HCT116 (cell line): Measurements from ENCODE around the gene APOBEC3G. TPM values are rescaled to one million over a fixed set of nuclear protein-coding genes. Genes with fewer than 3 reads are reported as not detected.

ENCODE experiments used
- ATAC-seq: fragments of 200-7000 bp; cut with Tn5 transposase; 2 replicates; pipeline ENCODE4 v1.9.1; 2020; ENCODE audit warnings: mild to moderate bottlenecking, moderate library complexity
- BruUV-seq: library from RNA; stranded (reverse); fragments of 400-500 nt; replicated peaks from 2 replicates; lab custom pipeline; 2021; lab: Mats Ljungman, UMichigan
- CTCF ChIA-PET: fragments of 300-600 bp; sonication (Branson Sonifier 250); formaldehyde crosslinking; loops from one replicate; lab custom pipeline; 2021; ENCODE audit warnings: antibody characterized with exemption; lab: Charles Lee
- POLR2A ChIA-PET: fragments of 300-600, 350-600 bp; sonication (Branson Sonifier 250); formaldehyde crosslinking; loops from one replicate; lab custom pipeline; 2021; ENCODE audit warnings: antibody characterized with exemption; lab: Charles Lee
- RAD21 ChIA-PET, 2 experiments: fragments of 300-600 bp; sonication (Branson Sonifier 250); formaldehyde crosslinking; loops; one replicate each; lab custom pipeline; 2023; ENCODE audit warnings: low total read pairs in 2 of 2; ENCODE audit not compliant: uncharacterized antibody in 2 of 2, unreplicated experiment in 2 of 2, low non-redundant PET in 1 of 2; lab: Charles Lee
- DNase-seq: peaks from one replicate; pipeline ENCODE4 v3.0.0-alpha.2; 2010; ENCODE audit warnings: low read depth, low spot score
- H2AFZ ChIP-seq: fragments of 200-600 bp; shearing (Covaris generic), sonication (generic); 2 replicates; pipeline ENCODE4 v1.6.1; 2017; ENCODE audit warnings: low read depth, mixed run types, mixed read lengths, antibody characterized with exemption, low read length; ENCODE audit not compliant: poor library complexity, severe bottlenecking
- H3K27ac ChIP-seq: 2 replicates; pipeline ENCODE4 v1.5.1; 2012; ENCODE audit warnings: low read depth, low read length
- H3K27me3 ChIP-seq: fragments of 200-600 bp; sonication (generic); 2 replicates; pipeline ENCODE4 v1.6.1; 2016; ENCODE audit warnings: mixed run types, low read length, mixed read lengths; ENCODE audit not compliant: insufficient read depth
- H3K36me3 ChIP-seq, 2 experiments: fragments of 200-500 bp in 1 of 2; fragments of 200-600 bp in 1 of 2; sonication (Bioruptor generic) in 1 of 2; sonication (generic) in 1 of 2; 2 replicates each; pipeline versions ENCODE4 v1.5.1 to v1.6.1; 2014 to 2016; ENCODE audit warnings: low read length in 2 of 2, inconsistent platforms in 1 of 2, mixed read lengths in 1 of 2, mixed run types in 1 of 2; ENCODE audit not compliant: insufficient read depth in 2 of 2, control insufficient read depth in 1 of 2
- H3K4me1 ChIP-seq, 2 experiments: fragments of 200-600 bp in 1 of 2; sonication (generic) in 1 of 2; 2 replicates each; pipeline versions ENCODE4 v1.5.1 to v1.6.1; 2012 to 2017; ENCODE audit warnings: low read length in 2 of 2, inconsistent platforms in 1 of 2, mild to moderate bottlenecking in 1 of 2, mixed read lengths in 1 of 2, mixed run types in 1 of 2, moderate library complexity in 1 of 2; ENCODE audit not compliant: insufficient read depth in 2 of 2, control insufficient read depth in 1 of 2
- H3K4me2 ChIP-seq: fragments of 200-600 bp; sonication (generic); 2 replicates; pipeline ENCODE4 v1.6.1; 2017; ENCODE audit warnings: mixed run types, low read length, mixed read lengths
- H3K4me3 ChIP-seq, 2 experiments: fragments of 200-600 bp in 1 of 2; sonication (generic) in 1 of 2; replicated peaks in 1 of 2; 2 replicates each; pipeline ENCODE4 v1.5.1; 2011 to 2016; ENCODE audit warnings: low read length in 2 of 2, control low read depth in 1 of 2, low read depth in 1 of 2, mild to moderate bottlenecking in 1 of 2, mixed read lengths in 1 of 2, mixed run types in 1 of 2
- H3K79me2 ChIP-seq: fragments of 200-600 bp; sonication (generic); 2 replicates; pipeline ENCODE4 v1.6.1; 2017; ENCODE audit warnings: mild to moderate bottlenecking, mixed run types, low read length, moderate library complexity, mixed read lengths; ENCODE audit not compliant: insufficient read depth
- H3K9ac ChIP-seq: fragments of 200-600 bp; sonication (generic); 2 replicates; pipeline ENCODE4 v1.6.1; 2016; ENCODE audit warnings: low read length, mixed read lengths
- H3K9me2 ChIP-seq: fragments of 200-600 bp; sonication (generic), shearing (Covaris generic); 2 replicates; pipeline ENCODE4 v1.6.1; 2017; ENCODE audit warnings: mixed run types, mild to moderate bottlenecking, moderate library complexity; ENCODE audit not compliant: insufficient read depth
- H3K9me3 ChIP-seq, 2 experiments: fragments of 200-500 bp in 1 of 2; fragments of 200-600 bp in 1 of 2; sonication (Bioruptor generic) in 1 of 2; sonication (generic) in 1 of 2; 2 replicates each; pipeline ENCODE4 v1.6.1; 2014 to 2017; ENCODE audit warnings: low read length in 2 of 2, mixed read lengths in 2 of 2, inconsistent platforms in 1 of 2, low read depth in 1 of 2, mild to moderate bottlenecking in 1 of 2, mixed run types in 1 of 2, moderate library complexity in 1 of 2; ENCODE audit not compliant: control insufficient read depth in 1 of 2, insufficient read depth in 1 of 2
- H4K20me1 ChIP-seq: fragments of 200-600 bp; sonication (generic), shearing (Covaris generic); 2 replicates; pipeline ENCODE4 v1.6.1; 2017; ENCODE audit warnings: mixed run types, mild to moderate bottlenecking, moderate library complexity; ENCODE audit not compliant: insufficient read depth
- SRF ChIP-seq: IDR thresholded peaks from 2 replicates; pipeline ENCODE4 v1.6.1; 2012; ENCODE audit warnings: low read depth
- ZFX ChIP-seq: fragments of 450-650 bp; IDR thresholded peaks from 2 replicates; pipeline ENCODE4 v1.6.1; 2017
- ZNF274 ChIP-seq: fragments of 200-500 bp; sonication (Bioruptor generic); IDR thresholded peaks from 2 replicates; pipeline ENCODE4 v1.6.1; 2014; ENCODE audit warnings: mild to moderate bottlenecking, low read depth, low read length, inconsistent platforms
- intact Hi-C: fragments of 100-400 bp; cut with micrococcal nuclease; formaldehyde crosslinking; loops from 2 replicates; pipeline ENCODE4 v1.10.0; 2022
- total RNA-seq: library from RNA; stranded (reverse); gene quantifications from one replicate; pipeline ENCODE4 v1.2.1, GENCODE V29; 2021; ENCODE audit not compliant: unreplicated experiment
- TF ChIP-seq, protein P1 (sequence below): IDR thresholded peaks from 2 replicates; pipeline ENCODE4 v1.6.1; 2012; ENCODE audit warnings: low read depth

APOBEC3G gene
- total RNA-seq, 1 experiment from 2014 or later = 0.71 TPM

DNA sequence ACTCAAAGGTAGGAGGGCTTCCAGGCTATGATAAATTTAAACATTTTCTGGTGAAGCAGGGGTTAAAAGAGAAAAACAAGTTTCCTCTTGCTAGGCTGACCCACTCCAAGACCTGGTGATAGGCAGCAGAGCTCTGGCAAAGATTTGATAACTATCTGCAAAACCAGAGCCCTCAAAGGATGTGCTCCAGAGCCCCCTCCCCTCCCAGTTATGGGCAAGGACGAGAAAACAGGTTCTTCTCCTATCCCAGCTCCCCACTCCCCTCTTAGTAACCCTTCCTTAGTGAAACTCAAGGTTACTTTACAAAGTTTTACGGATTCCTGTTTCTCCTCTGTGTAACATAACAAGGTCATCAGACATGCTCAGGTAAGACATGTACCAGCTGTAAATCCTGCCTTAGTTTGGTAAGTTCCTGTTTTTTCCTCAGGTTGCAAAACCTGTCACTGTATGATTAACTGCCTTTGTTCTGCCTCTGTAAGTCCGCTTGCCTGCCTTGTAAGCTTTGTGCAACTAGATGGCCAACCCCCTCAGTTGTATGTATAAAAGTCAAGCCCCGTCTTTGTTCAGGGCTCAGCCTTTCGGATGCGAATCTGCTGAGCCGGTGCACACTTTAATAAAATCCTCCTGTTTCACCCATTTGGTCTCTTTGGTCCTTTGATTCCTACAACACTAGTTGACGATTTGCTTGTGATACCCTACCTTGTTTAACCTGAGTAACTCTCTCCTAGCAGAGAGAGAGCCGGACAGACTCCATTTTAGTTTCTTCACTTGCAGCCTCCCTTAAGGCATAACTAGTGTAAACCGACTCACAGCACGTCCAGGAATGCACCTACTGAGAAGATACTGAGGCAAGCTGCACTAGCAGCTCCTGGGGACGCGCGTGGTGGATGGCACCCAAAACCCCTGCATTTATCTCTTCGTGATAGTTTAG lies 33.8 kb downstream of the APOBEC3G start (continued):
- TF ChIP-seq, protein P1, sequence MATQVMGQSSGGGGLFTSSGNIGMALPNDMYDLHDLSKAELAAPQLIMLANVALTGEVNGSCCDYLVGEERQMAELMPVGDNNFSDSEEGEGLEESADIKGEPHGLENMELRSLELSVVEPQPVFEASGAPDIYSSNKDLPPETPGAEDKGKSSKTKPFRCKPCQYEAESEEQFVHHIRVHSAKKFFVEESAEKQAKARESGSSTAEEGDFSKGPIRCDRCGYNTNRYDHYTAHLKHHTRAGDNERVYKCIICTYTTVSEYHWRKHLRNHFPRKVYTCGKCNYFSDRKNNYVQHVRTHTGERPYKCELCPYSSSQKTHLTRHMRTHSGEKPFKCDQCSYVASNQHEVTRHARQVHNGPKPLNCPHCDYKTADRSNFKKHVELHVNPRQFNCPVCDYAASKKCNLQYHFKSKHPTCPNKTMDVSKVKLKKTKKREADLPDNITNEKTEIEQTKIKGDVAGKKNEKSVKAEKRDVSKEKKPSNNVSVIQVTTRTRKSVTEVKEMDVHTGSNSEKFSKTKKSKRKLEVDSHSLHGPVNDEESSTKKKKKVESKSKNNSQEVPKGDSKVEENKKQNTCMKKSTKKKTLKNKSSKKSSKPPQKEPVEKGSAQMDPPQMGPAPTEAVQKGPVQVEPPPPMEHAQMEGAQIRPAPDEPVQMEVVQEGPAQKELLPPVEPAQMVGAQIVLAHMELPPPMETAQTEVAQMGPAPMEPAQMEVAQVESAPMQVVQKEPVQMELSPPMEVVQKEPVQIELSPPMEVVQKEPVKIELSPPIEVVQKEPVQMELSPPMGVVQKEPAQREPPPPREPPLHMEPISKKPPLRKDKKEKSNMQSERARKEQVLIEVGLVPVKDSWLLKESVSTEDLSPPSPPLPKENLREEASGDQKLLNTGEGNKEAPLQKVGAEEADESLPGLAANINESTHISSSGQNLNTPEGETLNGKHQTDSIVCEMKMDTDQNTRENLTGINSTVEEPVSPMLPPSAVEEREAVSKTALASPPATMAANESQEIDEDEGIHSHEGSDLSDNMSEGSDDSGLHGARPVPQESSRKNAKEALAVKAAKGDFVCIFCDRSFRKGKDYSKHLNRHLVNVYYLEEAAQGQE = no peak
- no peak for TF ChIP-seq SRF

- no peak overlapping the region for H3K9ac ChIP-seq
- H3K9me3 ChIP-seq = no peaks in the 10 kb centered on the region
- H4K20me1 ChIP-seq = no peaks in the 10 kb centered on the region
- no peaks in the 10 kb centered on the region for H3K27me3 ChIP-seq
- POLR2A ChIA-PET = interaction anchor here (1.1 kb wide), 1 partner anchor 98 kb away, joined by 3 read pairs; no protein-coding TSS in a partner anchor
- intact Hi-C loops = no loop called here
- DNase-seq = no peak
- H3K4me1 ChIP-seq = no peaks in the 10 kb centered on the region
- no peak overlapping the region for H3K27ac ChIP-seq
- no TSS peak for BruUV-seq
- CTCF ChIA-PET = interaction anchor here (1.8 kb wide), 1 partner anchor 15 kb away, joined by 4 read pairs; no protein-coding TSS in a partner anchor
- ATAC-seq = no peak
- no peak overlapping the region for H2AFZ ChIP-seq
- H3K4me2 ChIP-seq = no peak overlapping the region
- H3K36me3 ChIP-seq = no peaks in the 10 kb centered on the region
- H3K4me3 ChIP-seq = no peak overlapping the region
- RAD21 ChIA-PET = interaction anchor here in 1 of 2 experiments (0.6 to 0.7 kb wide), 2 partner anchors 15 to 345 kb away, joined by 3 to 4 read pairs; no protein-coding TSS in a partner anchor
- TF ChIP-seq ZFX (no peak), ZNF274 (no peak)
- no peaks in the 10 kb centered on the region for H3K79me2 ChIP-seq
- H3K9me2 ChIP-seq = no peaks in the 10 kb centered on the region
Observed at GRCh38 chr22:39114112-39114511, 37.0 kb downstream of the APOBEC3G start.
